WTC11 (cell line): ENCODE data around the gene POU2F3. TPM values are rescaled to one million over a fixed set of nuclear protein-coding genes. Genes with fewer than 3 reads are reported as not detected.

Source experiments
- ATAC-seq: fragments of 200-7000 bp; cut with Tn5 transposase; 2 replicates; pipeline ENCODE4 v1.10.0; 2021; ENCODE audit warnings: mild to moderate bottlenecking, moderate library complexity
- CTCF ChIA-PET: fragments of 300-600 bp; sonication (Branson Sonifier 250); formaldehyde crosslinking; loops from one replicate; lab custom pipeline; 2021; ENCODE audit warnings: antibody characterized with exemption; lab: Charles Lee
- POLR2A ChIA-PET: fragments of 350-600 bp; sonication (Branson Sonifier 250); formaldehyde crosslinking; loops from one replicate; lab custom pipeline; 2021; ENCODE audit warnings: antibody characterized with exemption; lab: Charles Lee
- DNase-seq: peaks from one replicate; pipeline ENCODE4 v3.0.0; 2021; ENCODE audit warnings: low spot score
- H3K27ac Mint-ChIP-seq: 2 replicates; pipeline ENCODE4 v1.8.0; 2021; ENCODE audit warnings: mixed read lengths
- H3K27me3 Mint-ChIP-seq: 2 replicates; pipeline ENCODE4 v1.8.0; 2021; ENCODE audit warnings: low read depth, mild to moderate bottlenecking, moderate library complexity, mixed read lengths
- H3K36me3 Mint-ChIP-seq: 2 replicates; pipeline ENCODE4 v1.8.0; 2021; ENCODE audit warnings: mixed read lengths
- H3K4me1 Mint-ChIP-seq: 2 replicates; pipeline ENCODE4 v1.8.0; 2022; ENCODE audit warnings: mixed read lengths
- H3K4me3 Mint-ChIP-seq: 2 replicates; pipeline ENCODE4 v1.8.0; 2021; ENCODE audit warnings: mild to moderate bottlenecking, moderate library complexity, mixed read lengths
- H3K9me3 Mint-ChIP-seq: 2 replicates; pipeline ENCODE4 v1.8.0; 2021; ENCODE audit warnings: mixed read lengths
- CBFB ChIP-seq: sonication (generic); formaldehyde crosslinking; IDR thresholded peaks from 2 replicates; pipeline ENCODE4 v1.8.1; 2022; ENCODE audit warnings: mild to moderate bottlenecking, low read depth, missing genetic modification reagents
- E2F5 ChIP-seq: sonication (generic); formaldehyde crosslinking; IDR thresholded peaks from 2 replicates; pipeline ENCODE4 v1.8.1; 2022; ENCODE audit warnings: mild to moderate bottlenecking, moderate library complexity, missing genetic modification reagents
- FOXK1 ChIP-seq: sonication (generic); formaldehyde crosslinking; IDR thresholded peaks from 2 replicates; pipeline ENCODE4 v1.8.0; 2022; ENCODE audit warnings: mild to moderate bottlenecking, moderate library complexity, missing genetic modification reagents
- GABPB1 ChIP-seq: sonication (generic); formaldehyde crosslinking; IDR thresholded peaks from 2 replicates; pipeline ENCODE4 v1.8.1; 2023; ENCODE audit warnings: mild to moderate bottlenecking, missing genetic modification reagents
- MXD4 ChIP-seq: fragments of 250-450 bp; sonication (Bioruptor Pico); IDR thresholded peaks from 2 replicates; pipeline ENCODE4 v1.8.0; 2021; ENCODE audit warnings: mild to moderate bottlenecking, moderate library complexity, borderline replicate concordance
- ZNF121 ChIP-seq: sonication (generic); formaldehyde crosslinking; IDR thresholded peaks from 2 replicates; pipeline ENCODE4 v1.8.0; 2023; ENCODE audit warnings: missing genetic modification reagents
- ZNF138 ChIP-seq: sonication (generic); formaldehyde crosslinking; conservative IDR thresholded peaks from 2 replicates; pipeline ENCODE4 v1.8.1; 2022; ENCODE audit warnings: mild to moderate bottlenecking, moderate library complexity, missing genetic modification reagents
- ZNF396 ChIP-seq: fragments of 250-450 bp; sonication (Bioruptor Pico); IDR thresholded peaks from 2 replicates; pipeline ENCODE4 v1.8.0; 2021; ENCODE audit warnings: mild to moderate bottlenecking, moderate library complexity, borderline replicate concordance
- total RNA-seq: library from RNA; stranded (reverse); gene quantifications from 3 replicates; pipeline ENCODE4 v1.2.3, GENCODE V29; 2021
- TF ChIP-seq, protein P1 (sequence below): fragments of 200-600 bp; IDR thresholded peaks from 2 replicates; pipeline ENCODE4 v1.8.0; 2022; ENCODE audit warnings: antibody characterized with exemption
- TF ChIP-seq, protein P2 (sequence below): fragments of 250-450 bp; sonication (Bioruptor Pico); IDR thresholded peaks from 2 replicates; pipeline ENCODE4 v1.9.0; 2021; ENCODE audit warnings: mild to moderate bottlenecking
- TF ChIP-seq, protein P3 (sequence below): sonication (generic); formaldehyde crosslinking; IDR thresholded peaks from 2 replicates; pipeline ENCODE4 v1.8.1; 2022; ENCODE audit warnings: low read depth, mild to moderate bottlenecking, moderate library complexity, missing genetic modification reagents, borderline replicate concordance
- TF ChIP-seq, protein P4 (sequence below): fragments of 250-450 bp; sonication (Bioruptor Pico); IDR thresholded peaks from 2 replicates; pipeline ENCODE4 v1.9.0; 2021; ENCODE audit warnings: moderate library complexity, mild to moderate bottlenecking, inconsistent platforms, borderline replicate concordance
- TF ChIP-seq, protein P5 (sequence below): sonication (generic); formaldehyde crosslinking; IDR thresholded peaks from 2 replicates; pipeline ENCODE4 v1.8.1; 2023; ENCODE audit warnings: mild to moderate bottlenecking, moderate library complexity, missing genetic modification reagents

Gene POU2F3
- total RNA-seq, 1 experiment from 2014 or later: 0.61 TPM

- Mint-ChIP-seq H3K4me1 (peaks cover 23% of the 10 kb centered on the region), H3K27me3 (peaks cover 7% of the 10 kb centered on the region), H3K27ac (no peak overlapping the region), H3K36me3 (no peaks in the 10 kb centered on the region), H3K4me3 (no peak overlapping the region), H3K9me3 (no peaks in the 10 kb centered on the region)
- TF ChIP-seq FOXK1 (CRISPR knock-in tag) (no peak), ZNF396 (CRISPR knock-in tag) (no peak)
- TF ChIP-seq, protein P1, sequence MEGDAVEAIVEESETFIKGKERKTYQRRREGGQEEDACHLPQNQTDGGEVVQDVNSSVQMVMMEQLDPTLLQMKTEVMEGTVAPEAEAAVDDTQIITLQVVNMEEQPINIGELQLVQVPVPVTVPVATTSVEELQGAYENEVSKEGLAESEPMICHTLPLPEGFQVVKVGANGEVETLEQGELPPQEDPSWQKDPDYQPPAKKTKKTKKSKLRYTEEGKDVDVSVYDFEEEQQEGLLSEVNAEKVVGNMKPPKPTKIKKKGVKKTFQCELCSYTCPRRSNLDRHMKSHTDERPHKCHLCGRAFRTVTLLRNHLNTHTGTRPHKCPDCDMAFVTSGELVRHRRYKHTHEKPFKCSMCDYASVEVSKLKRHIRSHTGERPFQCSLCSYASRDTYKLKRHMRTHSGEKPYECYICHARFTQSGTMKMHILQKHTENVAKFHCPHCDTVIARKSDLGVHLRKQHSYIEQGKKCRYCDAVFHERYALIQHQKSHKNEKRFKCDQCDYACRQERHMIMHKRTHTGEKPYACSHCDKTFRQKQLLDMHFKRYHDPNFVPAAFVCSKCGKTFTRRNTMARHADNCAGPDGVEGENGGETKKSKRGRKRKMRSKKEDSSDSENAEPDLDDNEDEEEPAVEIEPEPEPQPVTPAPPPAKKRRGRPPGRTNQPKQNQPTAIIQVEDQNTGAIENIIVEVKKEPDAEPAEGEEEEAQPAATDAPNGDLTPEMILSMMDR: peak; percentile 79
- DNase-seq (peak; percentile 81), ATAC-seq (peak; percentile 67)
- POLR2A ChIA-PET: interaction anchor here (0.6 to 2.0 kb wide), 4 partner anchors 53 to 185 kb away, joined by 3 to 14 read pairs (median 4); no protein-coding TSS in a partner anchor
- CTCF ChIA-PET: interaction anchor here (0.6 to 17.0 kb wide), 57 partner anchors 9 to 922 kb away, joined by 3 to 623 read pairs (median 4); partner anchors contain the start of genes ARHGEF12, POU2F3 and TLCD5
Observed at GRCh38 chr11:120303004-120303637, 63.2 kb downstream of the POU2F3 start.

- ATAC-seq (no peak), DNase-seq (no peak)
Observed at GRCh38 chr11:120304526-120304925, 64.6 kb downstream of the POU2F3 start.

More at GRCh38 chr11:120304526-120304925, 64.6 kb downstream of the POU2F3 start:
- ChIA-PET POLR2A (interaction anchor here (0.6 kb wide), 1 partner anchor 54 kb away, joined by 3 read pairs; no protein-coding TSS in a partner anchor), CTCF (interaction anchor here (0.7 to 17.0 kb wide), 9 partner anchors 13 to 134 kb away, joined by 3 to 623 read pairs (median 15); partner anchors contain the start of gene POU2F3)
- Mint-ChIP-seq H3K27me3 (peaks cover 6% of the 10 kb centered on the region), H3K4me1 (peaks cover 21% of the 10 kb centered on the region), H3K36me3 (no peaks in the 10 kb centered on the region), H3K4me3 (no peak overlapping the region), H3K9me3 (no peaks in the 10 kb centered on the region), H3K27ac (no peak overlapping the region)
- TF ChIP-seq CBFB (CRISPR knock-in tag) (no peak), ZNF138 (CRISPR knock-in tag) (no peak), GABPB1 (CRISPR knock-in tag) (no peak), ZNF121 (CRISPR knock-in tag) (no peak), MXD4 (CRISPR knock-in tag) (no peak), E2F5 (CRISPR knock-in tag) (no peak)
- TF ChIP-seq, protein P2, sequence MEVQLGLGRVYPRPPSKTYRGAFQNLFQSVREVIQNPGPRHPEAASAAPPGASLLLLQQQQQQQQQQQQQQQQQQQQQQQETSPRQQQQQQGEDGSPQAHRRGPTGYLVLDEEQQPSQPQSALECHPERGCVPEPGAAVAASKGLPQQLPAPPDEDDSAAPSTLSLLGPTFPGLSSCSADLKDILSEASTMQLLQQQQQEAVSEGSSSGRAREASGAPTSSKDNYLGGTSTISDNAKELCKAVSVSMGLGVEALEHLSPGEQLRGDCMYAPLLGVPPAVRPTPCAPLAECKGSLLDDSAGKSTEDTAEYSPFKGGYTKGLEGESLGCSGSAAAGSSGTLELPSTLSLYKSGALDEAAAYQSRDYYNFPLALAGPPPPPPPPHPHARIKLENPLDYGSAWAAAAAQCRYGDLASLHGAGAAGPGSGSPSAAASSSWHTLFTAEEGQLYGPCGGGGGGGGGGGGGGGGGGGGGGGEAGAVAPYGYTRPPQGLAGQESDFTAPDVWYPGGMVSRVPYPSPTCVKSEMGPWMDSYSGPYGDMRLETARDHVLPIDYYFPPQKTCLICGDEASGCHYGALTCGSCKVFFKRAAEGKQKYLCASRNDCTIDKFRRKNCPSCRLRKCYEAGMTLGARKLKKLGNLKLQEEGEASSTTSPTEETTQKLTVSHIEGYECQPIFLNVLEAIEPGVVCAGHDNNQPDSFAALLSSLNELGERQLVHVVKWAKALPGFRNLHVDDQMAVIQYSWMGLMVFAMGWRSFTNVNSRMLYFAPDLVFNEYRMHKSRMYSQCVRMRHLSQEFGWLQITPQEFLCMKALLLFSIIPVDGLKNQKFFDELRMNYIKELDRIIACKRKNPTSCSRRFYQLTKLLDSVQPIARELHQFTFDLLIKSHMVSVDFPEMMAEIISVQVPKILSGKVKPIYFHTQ (CRISPR knock-in tag): no peak
- TF ChIP-seq, protein P3, sequence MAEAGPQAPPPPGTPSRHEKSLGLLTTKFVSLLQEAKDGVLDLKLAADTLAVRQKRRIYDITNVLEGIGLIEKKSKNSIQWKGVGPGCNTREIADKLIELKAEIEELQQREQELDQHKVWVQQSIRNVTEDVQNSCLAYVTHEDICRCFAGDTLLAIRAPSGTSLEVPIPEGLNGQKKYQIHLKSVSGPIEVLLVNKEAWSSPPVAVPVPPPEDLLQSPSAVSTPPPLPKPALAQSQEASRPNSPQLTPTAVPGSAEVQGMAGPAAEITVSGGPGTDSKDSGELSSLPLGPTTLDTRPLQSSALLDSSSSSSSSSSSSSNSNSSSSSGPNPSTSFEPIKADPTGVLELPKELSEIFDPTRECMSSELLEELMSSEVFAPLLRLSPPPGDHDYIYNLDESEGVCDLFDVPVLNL (CRISPR knock-in tag): no peak
- TF ChIP-seq, protein P4, sequence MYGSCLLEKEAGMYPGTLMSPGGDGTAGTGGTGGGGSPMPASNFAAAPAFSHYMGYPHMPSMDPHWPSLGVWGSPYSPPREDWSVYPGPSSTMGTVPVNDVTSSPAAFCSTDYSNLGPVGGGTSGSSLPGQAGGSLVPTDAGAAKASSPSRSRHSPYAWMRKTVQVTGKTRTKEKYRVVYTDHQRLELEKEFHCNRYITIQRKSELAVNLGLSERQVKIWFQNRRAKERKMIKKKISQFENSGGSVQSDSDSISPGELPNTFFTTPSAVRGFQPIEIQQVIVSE (CRISPR knock-in tag): no peak
- TF ChIP-seq, protein P5, sequence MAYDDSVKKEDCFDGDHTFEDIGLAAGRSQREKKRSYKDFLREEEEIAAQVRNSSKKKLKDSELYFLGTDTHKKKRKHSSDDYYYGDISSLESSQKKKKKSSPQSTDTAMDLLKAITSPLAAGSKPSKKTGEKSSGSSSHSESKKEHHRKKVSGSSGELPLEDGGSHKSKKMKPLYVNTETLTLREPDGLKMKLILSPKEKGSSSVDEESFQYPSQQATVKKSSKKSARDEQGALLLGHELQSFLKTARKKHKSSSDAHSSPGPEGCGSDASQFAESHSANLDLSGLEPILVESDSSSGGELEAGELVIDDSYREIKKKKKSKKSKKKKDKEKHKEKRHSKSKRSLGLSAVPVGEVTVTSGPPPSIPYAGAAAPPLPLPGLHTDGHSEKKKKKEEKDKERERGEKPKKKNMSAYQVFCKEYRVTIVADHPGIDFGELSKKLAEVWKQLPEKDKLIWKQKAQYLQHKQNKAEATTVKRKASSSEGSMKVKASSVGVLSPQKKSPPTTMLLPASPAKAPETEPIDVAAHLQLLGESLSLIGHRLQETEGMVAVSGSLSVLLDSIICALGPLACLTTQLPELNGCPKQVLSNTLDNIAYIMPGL (CRISPR knock-in tag): no peak
